Neural cell (in vitro differentiated cells): ENCODE measurements around the gene MGLL. TPM values are rescaled to one million over a fixed set of nuclear protein-coding genes. Genes with fewer than 3 reads are reported as not detected.

Experiments used
- H2AFZ ChIP-seq: fragments of 200-600, 300-800 bp; sonication (generic), shearing (Covaris generic); 2 replicates; pipeline ENCODE4 v1.6.0; 2014; ENCODE audit warnings: low read depth, mild to moderate bottlenecking, antibody characterized with exemption, low read length, moderate library complexity
- H3F3A ChIP-seq: fragments of 200-600 bp; shearing (Covaris generic); 2 replicates; pipeline ENCODE4 v1.6.1; 2016; ENCODE audit warnings: mild to moderate bottlenecking, moderate library complexity, mixed read lengths, antibody characterized with exemption, low read length; ENCODE audit not compliant: insufficient read depth, poor library complexity, severe bottlenecking
- H3K27ac ChIP-seq: fragments of 200-600, 300-800 bp; sonication (generic), shearing (Covaris generic); 2 replicates; pipeline ENCODE4 v1.5.1; 2014; ENCODE audit warnings: mild to moderate bottlenecking, low read length, moderate library complexity
- H3K27me3 ChIP-seq: fragments of 300-800, 200-600 bp; sonication (generic), shearing (Covaris generic); 2 replicates; pipeline ENCODE4 v1.6.0; 2014; ENCODE audit warnings: mild to moderate bottlenecking, low read depth, low read length, moderate library complexity; ENCODE audit not compliant: insufficient read depth
- H3K36me3 ChIP-seq: fragments of 300-800, 200-600 bp; sonication (generic), shearing (Covaris generic); 2 replicates; pipeline ENCODE4 v1.5.1; 2014; ENCODE audit warnings: mild to moderate bottlenecking, antibody characterized with exemption, low read length, moderate library complexity; ENCODE audit not compliant: insufficient read depth
- H3K4me2 ChIP-seq: fragments of 300-800, 200-600 bp; sonication (generic), shearing (Covaris generic); 2 replicates; pipeline ENCODE4 v1.6.0; 2014; ENCODE audit warnings: mild to moderate bottlenecking, low read length
- H3K4me3 ChIP-seq: fragments of 300-800, 200-600 bp; sonication (generic), shearing (Covaris generic); 2 replicates; pipeline ENCODE4 v1.5.1; 2014; ENCODE audit warnings: mild to moderate bottlenecking, low read length, moderate library complexity
- H3K79me2 ChIP-seq: fragments of 200-600 bp; shearing (Covaris generic); replicated peaks from 2 replicates; pipeline ENCODE4 v1.6.0; 2014; ENCODE audit warnings: mild to moderate bottlenecking, low read length, moderate library complexity; ENCODE audit not compliant: insufficient read depth
- H3K9ac ChIP-seq: fragments of 300-800, 200-600 bp; sonication (generic), shearing (Covaris generic); 2 replicates; pipeline ENCODE4 v1.6.1; 2016; ENCODE audit warnings: mild to moderate bottlenecking, low read length, mixed read lengths
- H3K9me2 ChIP-seq: fragments of 200-600 bp; shearing (Covaris generic); 2 replicates; pipeline ENCODE4 v1.6.1; 2016; ENCODE audit warnings: mild to moderate bottlenecking, low read length, mixed read lengths; ENCODE audit not compliant: insufficient read depth
- H3K9me3 ChIP-seq: fragments of 200-600, 300-800 bp; sonication (generic), shearing (Covaris generic); 2 replicates; pipeline ENCODE4 v1.6.1; 2016; ENCODE audit warnings: mild to moderate bottlenecking, mixed run types, low read length, moderate library complexity, mixed read lengths
- H4K20me1 ChIP-seq: fragments of 200-600 bp; shearing (Covaris generic); 2 replicates; pipeline ENCODE4 v1.6.1; 2016; ENCODE audit warnings: mild to moderate bottlenecking, mixed run types; ENCODE audit not compliant: insufficient read depth
- EP300 ChIP-seq: fragments of 450-650 bp; conservative IDR thresholded peaks from 2 replicates; pipeline ENCODE4 v1.6.1; 2014; ENCODE audit warnings: antibody characterized with exemption, mild to moderate bottlenecking, moderate library complexity; ENCODE audit not compliant: poor library complexity, severe bottlenecking
- EZH2 ChIP-seq: fragments of 200-600, 300-800 bp; shearing (Covaris generic), sonication (generic); IDR thresholded peaks from 2 replicates; pipeline ENCODE4 v1.6.1; 2014; ENCODE audit warnings: antibody characterized with exemption, low read length, borderline replicate concordance, mild to moderate bottlenecking; ENCODE audit not compliant: insufficient read depth, poor library complexity, severe bottlenecking
- MXI1 ChIP-seq: fragments of 450-650 bp; conservative IDR thresholded peaks from 2 replicates; pipeline ENCODE4 v1.6.1; 2014; ENCODE audit warnings: antibody characterized with exemption, mild to moderate bottlenecking; ENCODE audit not compliant: poor library complexity, severe bottlenecking
- POLR2AphosphoS5 ChIP-seq: IDR thresholded peaks from 2 replicates; pipeline ENCODE4 v1.6.1; 2012
- RAD21 ChIP-seq: fragments of 450-650 bp; conservative IDR thresholded peaks from 2 replicates; pipeline ENCODE4 v1.6.1; 2014; ENCODE audit warnings: antibody characterized with exemption, mild to moderate bottlenecking, moderate library complexity
- SMC3 ChIP-seq: fragments of 450-650 bp; conservative IDR thresholded peaks from 2 replicates; pipeline ENCODE4 v1.6.1; 2014; ENCODE audit warnings: antibody characterized with exemption, mild to moderate bottlenecking, moderate library complexity; ENCODE audit not compliant: poor library complexity
- TAF1 ChIP-seq: IDR thresholded peaks from 2 replicates; pipeline ENCODE4 v1.6.1; 2012; ENCODE audit warnings: low read depth
- polyA plus RNA-seq: library from polyadenylated mRNA; depleted of rRNA; stranded (reverse); fragments of >200 nt; gene quantifications from 2 replicates; pipeline ENCODE4 v1.2.3, GENCODE V29; 2014
- TF ChIP-seq, protein P1 (sequence below): IDR thresholded peaks from 2 replicates; pipeline ENCODE4 v1.6.1; 2012; ENCODE audit warnings: borderline replicate concordance
- TF ChIP-seq, protein P2 (sequence below): fragments of 450-650 bp; IDR thresholded peaks from 2 replicates; pipeline ENCODE4 v1.5.1; 2014; ENCODE audit warnings: antibody characterized with exemption, mild to moderate bottlenecking, moderate library complexity; ENCODE audit not compliant: poor library complexity, severe bottlenecking

The MGLL gene
- polyA plus RNA-seq, 1 donor from 2014 or later, result 2.0 TPM

DNA sequence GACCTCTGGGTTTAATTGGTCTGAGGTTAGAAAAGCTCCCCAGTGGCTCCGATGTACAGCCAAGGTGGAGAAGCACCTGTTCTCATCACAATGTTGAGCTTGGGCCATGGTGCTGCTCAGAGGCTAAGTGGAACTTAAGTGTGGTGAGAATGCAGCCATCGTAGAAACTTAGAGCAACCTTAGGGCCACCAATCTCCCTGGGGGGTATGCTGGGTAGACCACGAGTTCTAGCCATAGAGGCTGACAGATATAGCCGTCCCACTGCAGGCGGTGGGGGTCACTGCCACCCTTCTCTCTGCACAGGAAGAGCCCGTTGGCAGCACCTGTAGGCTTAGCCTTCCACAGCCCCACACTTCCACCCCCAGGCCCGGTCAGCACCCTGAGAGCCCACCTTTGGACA, 38.0 kb downstream of the MGLL start:
- no peaks in the 10 kb centered on the region for H3F3A ChIP-seq
- no peaks in the 10 kb centered on the region for H3K9me3 ChIP-seq
- no peaks in the 10 kb centered on the region for H3K36me3 ChIP-seq
- no peak overlapping the region for H3K27ac ChIP-seq
- TF ChIP-seq TAF1 (no peak), SMC3 (no peak), EP300 (no peak), EZH2 (no peak), POLR2AphosphoS5 (no peak), RAD21 (no peak), MXI1 (no peak)
- TF ChIP-seq, protein P1, sequence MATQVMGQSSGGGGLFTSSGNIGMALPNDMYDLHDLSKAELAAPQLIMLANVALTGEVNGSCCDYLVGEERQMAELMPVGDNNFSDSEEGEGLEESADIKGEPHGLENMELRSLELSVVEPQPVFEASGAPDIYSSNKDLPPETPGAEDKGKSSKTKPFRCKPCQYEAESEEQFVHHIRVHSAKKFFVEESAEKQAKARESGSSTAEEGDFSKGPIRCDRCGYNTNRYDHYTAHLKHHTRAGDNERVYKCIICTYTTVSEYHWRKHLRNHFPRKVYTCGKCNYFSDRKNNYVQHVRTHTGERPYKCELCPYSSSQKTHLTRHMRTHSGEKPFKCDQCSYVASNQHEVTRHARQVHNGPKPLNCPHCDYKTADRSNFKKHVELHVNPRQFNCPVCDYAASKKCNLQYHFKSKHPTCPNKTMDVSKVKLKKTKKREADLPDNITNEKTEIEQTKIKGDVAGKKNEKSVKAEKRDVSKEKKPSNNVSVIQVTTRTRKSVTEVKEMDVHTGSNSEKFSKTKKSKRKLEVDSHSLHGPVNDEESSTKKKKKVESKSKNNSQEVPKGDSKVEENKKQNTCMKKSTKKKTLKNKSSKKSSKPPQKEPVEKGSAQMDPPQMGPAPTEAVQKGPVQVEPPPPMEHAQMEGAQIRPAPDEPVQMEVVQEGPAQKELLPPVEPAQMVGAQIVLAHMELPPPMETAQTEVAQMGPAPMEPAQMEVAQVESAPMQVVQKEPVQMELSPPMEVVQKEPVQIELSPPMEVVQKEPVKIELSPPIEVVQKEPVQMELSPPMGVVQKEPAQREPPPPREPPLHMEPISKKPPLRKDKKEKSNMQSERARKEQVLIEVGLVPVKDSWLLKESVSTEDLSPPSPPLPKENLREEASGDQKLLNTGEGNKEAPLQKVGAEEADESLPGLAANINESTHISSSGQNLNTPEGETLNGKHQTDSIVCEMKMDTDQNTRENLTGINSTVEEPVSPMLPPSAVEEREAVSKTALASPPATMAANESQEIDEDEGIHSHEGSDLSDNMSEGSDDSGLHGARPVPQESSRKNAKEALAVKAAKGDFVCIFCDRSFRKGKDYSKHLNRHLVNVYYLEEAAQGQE, result no peak
- TF ChIP-seq, protein P2, sequence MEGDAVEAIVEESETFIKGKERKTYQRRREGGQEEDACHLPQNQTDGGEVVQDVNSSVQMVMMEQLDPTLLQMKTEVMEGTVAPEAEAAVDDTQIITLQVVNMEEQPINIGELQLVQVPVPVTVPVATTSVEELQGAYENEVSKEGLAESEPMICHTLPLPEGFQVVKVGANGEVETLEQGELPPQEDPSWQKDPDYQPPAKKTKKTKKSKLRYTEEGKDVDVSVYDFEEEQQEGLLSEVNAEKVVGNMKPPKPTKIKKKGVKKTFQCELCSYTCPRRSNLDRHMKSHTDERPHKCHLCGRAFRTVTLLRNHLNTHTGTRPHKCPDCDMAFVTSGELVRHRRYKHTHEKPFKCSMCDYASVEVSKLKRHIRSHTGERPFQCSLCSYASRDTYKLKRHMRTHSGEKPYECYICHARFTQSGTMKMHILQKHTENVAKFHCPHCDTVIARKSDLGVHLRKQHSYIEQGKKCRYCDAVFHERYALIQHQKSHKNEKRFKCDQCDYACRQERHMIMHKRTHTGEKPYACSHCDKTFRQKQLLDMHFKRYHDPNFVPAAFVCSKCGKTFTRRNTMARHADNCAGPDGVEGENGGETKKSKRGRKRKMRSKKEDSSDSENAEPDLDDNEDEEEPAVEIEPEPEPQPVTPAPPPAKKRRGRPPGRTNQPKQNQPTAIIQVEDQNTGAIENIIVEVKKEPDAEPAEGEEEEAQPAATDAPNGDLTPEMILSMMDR, result no peak
- H3K4me3 ChIP-seq, result no peak overlapping the region
- no peaks in the 10 kb centered on the region for H3K79me2 ChIP-seq
- H3K4me2 ChIP-seq, result no peak overlapping the region
- no peak overlapping the region for H2AFZ ChIP-seq
- H3K27me3 ChIP-seq, result no peaks in the 10 kb centered on the region
- H3K9me2 ChIP-seq, result no peaks in the 10 kb centered on the region
- H3K9ac ChIP-seq, result no peak overlapping the region
- H4K20me1 ChIP-seq, result no peaks in the 10 kb centered on the region

DNA sequence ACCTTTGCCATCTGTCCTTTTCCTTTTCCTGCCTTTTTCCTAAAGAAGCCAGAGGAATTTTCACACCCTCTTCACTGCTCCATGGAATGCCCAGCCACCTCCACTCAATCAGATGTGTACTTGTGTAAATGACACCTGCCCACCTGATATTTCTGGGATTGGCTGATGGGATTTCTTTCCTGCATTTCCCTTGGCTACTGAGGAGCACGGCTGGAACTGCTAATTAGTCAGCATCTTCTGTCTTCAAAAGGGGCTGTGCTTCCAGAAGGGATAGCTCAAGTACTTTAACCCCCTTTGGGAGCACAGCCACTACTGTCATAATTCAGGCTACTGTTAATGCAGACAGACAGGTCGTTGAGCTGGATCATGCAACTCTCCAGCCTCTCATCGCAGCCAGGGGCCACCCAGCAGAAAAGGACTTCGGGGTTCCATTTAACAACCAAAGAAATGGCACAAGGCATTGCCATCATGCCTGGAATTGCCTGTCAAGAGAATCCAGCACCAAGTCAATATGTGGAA, 38.6 kb downstream of the MGLL start:
- no peak overlapping the region for H2AFZ ChIP-seq
- H3K9me3 ChIP-seq, result no peaks in the 10 kb centered on the region
- H4K20me1 ChIP-seq, result no peaks in the 10 kb centered on the region
- H3K36me3 ChIP-seq, result no peaks in the 10 kb centered on the region
- no peak overlapping the region for H3K4me3 ChIP-seq
- no peaks in the 10 kb centered on the region for H3K27me3 ChIP-seq
- no peak for TF ChIP-seq POLR2AphosphoS5
- no peak for TF ChIP-seq MXI1
- TF ChIP-seq, protein P1, result no peak
- TF ChIP-seq RAD21, result no peak
- no peak for TF ChIP-seq SMC3
- no peak for TF ChIP-seq EP300
- no peak for TF ChIP-seq TAF1
- no peak for TF ChIP-seq EZH2
- TF ChIP-seq, protein P2, result no peak
- no peaks in the 10 kb centered on the region for H3K9me2 ChIP-seq
- no peak overlapping the region for H3K4me2 ChIP-seq
- no peaks in the 10 kb centered on the region for H3F3A ChIP-seq
- H3K9ac ChIP-seq, result no peak overlapping the region
- no peaks in the 10 kb centered on the region for H3K79me2 ChIP-seq
- no peak overlapping the region for H3K27ac ChIP-seq
